Body of pancreas (tissue), 4 donors: ENCODE data around the gene SLC47A2. TPM values are rescaled to one million over a fixed set of nuclear protein-coding genes. Genes with fewer than 3 reads are reported as not detected.

ENCODE experiments used
- ATAC-seq: fragments of 150-250 bp; one replicate; pipeline ENCODE4 v1.9.1; 2016
- DNase-seq, 4 donors: peaks; one replicate each; pipeline ENCODE4 v3.0.0-alpha.2; 2019
- H3K27ac ChIP-seq, 4 donors: fragments of 200-600 bp; sonication (generic); 1 replicate in 3 of 4; 2 replicates in 1 of 4; pipeline versions ENCODE4 v1.5.1 to v1.6.1; 2016 to 2019; ENCODE audit warnings: mild to moderate bottlenecking in 1 of 4, mixed read lengths in 1 of 4, moderate library complexity in 1 of 4
- H3K27me3 ChIP-seq, 2 donors: fragments of 200-600 bp; sonication (generic); one replicate each; pipeline ENCODE4 v1.6.0; 2016; ENCODE audit warnings: mild to moderate bottlenecking in 1 of 2
- H3K36me3 ChIP-seq, 2 donors: fragments of 200-600 bp; sonication (generic); replicated peaks in 1 of 2; 2 replicates each; pipeline ENCODE4 v1.5.1; 2016; ENCODE audit warnings: low read depth in 2 of 2; ENCODE audit not compliant: insufficient read depth in 1 of 2
- H3K4me1 ChIP-seq: fragments of 200-600 bp; sonication (generic); one replicate; pipeline ENCODE4 v1.6.0; 2016
- H3K4me3 ChIP-seq, 2 donors: fragments of 200-600 bp; sonication (generic); 1 replicate in 1 of 2; 2 replicates in 1 of 2; pipeline ENCODE4 v1.5.1; 2016 to 2019
- H3K9me3 ChIP-seq, 3 donors: fragments of 200-600 bp; sonication (generic); 1 replicate in 2 of 3; 2 replicates in 1 of 3; pipeline ENCODE4 v1.5.1; 2016
- CTCF ChIP-seq, 7 experiments: fragments of 450-650 bp in 4 of 7; fragments of 200-600 bp in 3 of 7; sonication (generic) in 3 of 7; IDR thresholded peaks; one replicate each; pipeline ENCODE4 v1.5.1; 2016 to 2019; ENCODE audit warnings: antibody characterized with exemption in 7 of 7
- POLR2A ChIP-seq, 3 donors: fragments of 450-650 bp; IDR thresholded peaks; one replicate each; pipeline ENCODE4 v1.6.1; 2016; ENCODE audit warnings: antibody characterized with exemption in 3 of 3, mild to moderate bottlenecking in 2 of 3
- WGBS, 2 donors: methylation state at CpG; one replicate each; pipeline ENCODE4 v1.1.5; 2017; 5-methylcytosine and 5-hydroxymethylcytosine counted together
- intact Hi-C: fragments of 100-400 bp; cut with DNase I; formaldehyde crosslinking; loops from one replicate; pipeline ENCODE4 v1.15.1; 2023
- total RNA-seq, 2 donors: library from RNA; depleted of rRNA; stranded (reverse); fragments of >200 nt; gene quantifications; one replicate each; pipeline ENCODE4 v1.1.0, GENCODE V29; 2016

SLC47A2 gene
- total RNA-seq, 2 donors from 2014 or later, result 0.26 TPM; not detected in 1

DNA sequence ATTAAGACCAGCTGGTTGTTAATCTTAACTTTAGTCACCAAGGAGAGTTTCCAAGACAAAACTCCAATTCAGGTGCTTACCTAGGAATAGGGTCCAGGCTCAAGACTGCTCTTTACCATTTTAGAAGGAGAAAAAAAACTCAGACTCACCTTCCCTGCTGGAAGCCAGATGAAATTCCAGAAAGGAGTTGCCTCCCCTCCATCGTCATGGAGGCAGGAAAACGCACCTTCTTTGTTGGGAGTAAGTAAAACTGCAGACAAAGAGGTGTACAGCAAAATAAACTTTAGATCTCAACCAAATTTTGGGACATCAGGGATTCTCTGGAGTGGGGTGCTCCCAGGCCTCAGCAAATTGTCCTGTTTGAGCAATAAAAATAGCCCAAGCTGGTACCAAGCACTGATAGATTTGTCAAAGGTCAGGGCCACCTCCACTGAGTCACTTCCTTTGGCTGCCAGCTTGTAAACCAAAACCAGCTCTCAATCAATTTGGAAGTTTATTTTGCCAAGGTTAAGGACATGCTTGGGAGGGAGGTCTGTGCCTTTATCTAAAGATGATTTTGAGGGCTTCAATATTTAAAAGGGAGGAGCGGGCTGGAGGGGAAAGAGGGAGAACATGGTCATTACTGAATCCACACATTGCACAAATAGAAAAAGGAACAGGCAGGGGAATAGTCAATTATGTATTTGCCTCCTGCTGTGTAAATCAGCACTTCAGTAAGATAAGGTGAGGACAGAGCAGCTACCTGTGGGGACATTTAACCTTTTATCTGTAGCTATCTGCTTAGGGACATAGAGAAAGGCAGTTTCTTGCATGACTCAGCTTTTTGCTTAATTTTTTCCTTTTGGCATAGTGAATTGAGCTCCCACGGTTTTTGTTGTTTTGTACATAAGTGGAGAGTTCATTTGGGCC is 69.3 kb downstream of the SLC47A2 start:
- DNase-seq (peak in 3 of 4 donors; percentile 48 to 49 (median 48)), ATAC-seq (no peak)
- Histone ChIP-seq H3K27me3 (no peaks in the 10 kb centered on the region), H3K4me3 (no peak overlapping the region), H3K9me3 (no peaks in the 10 kb centered on the region), H3K4me1 (peaks cover 59% of the 10 kb centered on the region), H3K27ac (peak overlapping the region; percentile 91 to 96 (median 93)), H3K36me3 (no peaks in the 10 kb centered on the region)
- TF ChIP-seq CTCF (IDR thresholded peaks at IDR 0.05) (no peak), POLR2A (IDR thresholded peaks at IDR 0.05) (no peak)
- intact Hi-C loops, result no loop called here
- 38 to 39% methylated on average over 4 of the region's 4 CpGs for WGBS, 2 donors

GRCh38 chr17:19645734-19646201 is 70.6 kb downstream of the SLC47A2 start:
- peak in 1 of 3 donors; percentile 34 for TF ChIP-seq POLR2A (IDR thresholded peaks at IDR 0.05)
- peak in 6 of 7 experiments; percentile 9 to 49 (median 28) for TF ChIP-seq CTCF (IDR thresholded peaks at IDR 0.05)
- Histone ChIP-seq H3K27me3 (no peaks in the 10 kb centered on the region), H3K36me3 (no peaks in the 10 kb centered on the region), H3K9me3 (no peaks in the 10 kb centered on the region), H3K4me1 (peaks cover 46% of the 10 kb centered on the region), H3K27ac (peak overlapping the region; percentile 35 to 96 (median 92)), H3K4me3 (no peak overlapping the region)
- intact Hi-C loops, result no loop called here
- DNase-seq (peak in 2 of 4 donors; percentile 25 to 28), ATAC-seq (peak; percentile 7)
- 30 to 31% methylated on average over 4 of the region's 4 CpGs for WGBS, 2 donors

DNA sequence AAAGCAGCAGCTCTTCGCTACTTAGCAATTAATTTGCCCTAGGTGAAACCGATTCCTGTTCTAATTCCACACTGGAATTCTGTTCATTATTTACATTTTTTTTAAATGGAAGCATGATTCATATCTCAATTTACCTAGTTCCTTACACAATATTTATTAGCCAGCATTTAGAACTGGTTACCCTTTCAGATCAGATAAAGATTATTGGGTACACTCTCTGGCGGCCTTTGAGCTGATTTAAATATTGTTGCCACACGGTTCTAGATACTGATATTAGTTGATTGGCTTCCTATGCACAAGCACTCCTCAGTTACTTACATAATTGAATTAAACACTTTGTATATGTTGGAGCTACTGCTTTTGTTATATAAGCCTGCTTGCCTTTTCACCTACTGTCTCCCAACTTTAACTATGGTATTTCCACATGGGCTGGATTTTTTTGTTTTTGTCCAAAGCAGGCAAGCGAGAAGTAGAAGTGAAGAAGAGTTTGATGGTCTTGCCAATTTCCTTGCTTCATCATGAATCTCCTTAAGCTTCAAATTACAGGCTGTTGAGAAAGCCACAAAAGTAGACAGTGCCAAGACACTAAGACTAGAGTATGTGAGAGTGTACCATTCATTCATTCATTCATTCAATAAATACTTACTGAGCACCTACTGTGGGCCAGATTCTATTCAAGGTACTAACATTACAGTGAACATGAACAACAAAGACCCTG is 71.7 kb downstream of the SLC47A2 start:
- DNase-seq, result no peak
- Histone ChIP-seq H3K36me3 (no peaks in the 10 kb centered on the region), H3K27me3 (no peaks in the 10 kb centered on the region), H3K4me3 (no peak overlapping the region), H3K4me1 (peaks cover 35% of the 10 kb centered on the region), H3K27ac (peak overlapping the region in 3 of 4 donors; percentile 91 to 96 (median 94)), H3K9me3 (no peaks in the 10 kb centered on the region)
- intact Hi-C loops, result no loop called here
- ATAC-seq, result no peak
- WGBS, 2 donors, result 70 to 79% methylated on average over 5 of the region's 5 CpGs
- TF ChIP-seq POLR2A (IDR thresholded peaks at IDR 0.05) (no peak), CTCF (IDR thresholded peaks at IDR 0.05) (no peak)

DNA sequence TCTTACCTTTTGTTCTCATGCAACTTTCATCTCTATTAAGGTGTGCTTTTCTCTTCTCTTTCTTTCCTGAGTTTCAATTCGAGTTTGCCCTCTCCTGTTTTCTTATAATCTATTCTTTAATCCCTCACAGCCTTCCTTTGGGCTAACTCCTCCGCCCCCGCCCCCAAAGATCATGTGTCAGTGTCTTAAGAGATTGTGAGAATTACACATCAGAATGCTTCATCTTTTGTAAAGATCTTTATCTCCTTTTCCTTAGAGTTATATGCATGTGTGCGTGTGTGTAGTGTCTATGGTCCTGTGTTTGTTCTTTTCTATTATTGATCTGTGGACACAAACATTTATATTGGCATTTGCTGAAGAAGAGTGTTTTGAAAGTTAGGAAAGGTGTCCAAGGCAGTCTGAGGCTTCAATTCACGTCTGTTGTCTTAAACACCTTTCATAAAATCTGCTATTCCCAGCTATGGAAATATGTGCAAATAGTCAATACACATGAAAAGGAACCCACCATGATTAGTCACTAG is 74.0 kb downstream of the SLC47A2 start:
- no peak overlapping the region for H3K27ac ChIP-seq
- no peaks in the 10 kb centered on the region for H3K36me3 ChIP-seq
- intact Hi-C loops, result no loop called here
- WGBS, 2 donors, result 52 to 55% methylated on average over 5 of the region's 5 CpGs
- ATAC-seq, result no peak
- no peaks in the 10 kb centered on the region for H3K9me3 ChIP-seq
- peaks cover 27% of the 10 kb centered on the region for H3K4me1 ChIP-seq
- H3K4me3 ChIP-seq, result no peak overlapping the region
- TF ChIP-seq CTCF (IDR thresholded peaks at IDR 0.05), result no peak
- no peak for TF ChIP-seq POLR2A (IDR thresholded peaks at IDR 0.05)
- H3K27me3 ChIP-seq, result no peaks in the 10 kb centered on the region
- no peak for DNase-seq
